Activated gamma-delta T cell treated with Interleukin-2 at 50 U/mL for 16 hours (primary cell): ENCODE data around the gene TFAP2D.

ENCODE experiments used
- DNase-seq: peaks from one replicate; pipeline ENCODE4 v3.0.0-alpha.2; 2020

TFAP2D gene

GRCh38 chr6:50713226-50713625 lies at the start of gene TFAP2D:
Gene TFAP2D (plus strand): TSS chr6:50713526. CDS start chr6:50714056, 530 bp downstream.
- DNase-seq: no peak

GRCh38 chr6:50663806-50664205 lies 49.5 kb upstream of the TFAP2D start:
- DNase-seq: no peak

DNA sequence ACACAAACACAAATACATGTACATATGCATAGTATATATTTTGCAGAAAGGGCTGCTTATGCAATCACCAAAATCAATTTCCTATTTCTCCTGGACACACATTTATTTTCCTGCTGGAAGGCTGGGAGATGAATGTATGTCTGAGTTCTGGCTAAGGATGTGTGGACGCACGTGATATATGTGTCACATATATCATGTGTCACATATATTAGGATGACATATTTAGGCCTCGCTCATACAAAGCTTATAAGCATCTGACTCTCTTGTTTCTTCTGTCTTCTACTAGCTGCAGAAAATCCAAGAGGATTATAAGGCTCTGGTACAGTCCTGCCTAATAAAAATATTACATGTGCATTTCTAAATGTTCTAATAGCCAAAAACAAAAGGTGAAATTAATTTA lies 47.2 kb upstream of the TFAP2D start:
- no peak for DNase-seq

GRCh38 chr6:50681213-50681824 lies 32.0 kb upstream of the TFAP2D start:
- DNase-seq: no peak

GRCh38 chr6:50689210-50689609 lies 24.1 kb upstream of the TFAP2D start:
- no peak for DNase-seq

DNA sequence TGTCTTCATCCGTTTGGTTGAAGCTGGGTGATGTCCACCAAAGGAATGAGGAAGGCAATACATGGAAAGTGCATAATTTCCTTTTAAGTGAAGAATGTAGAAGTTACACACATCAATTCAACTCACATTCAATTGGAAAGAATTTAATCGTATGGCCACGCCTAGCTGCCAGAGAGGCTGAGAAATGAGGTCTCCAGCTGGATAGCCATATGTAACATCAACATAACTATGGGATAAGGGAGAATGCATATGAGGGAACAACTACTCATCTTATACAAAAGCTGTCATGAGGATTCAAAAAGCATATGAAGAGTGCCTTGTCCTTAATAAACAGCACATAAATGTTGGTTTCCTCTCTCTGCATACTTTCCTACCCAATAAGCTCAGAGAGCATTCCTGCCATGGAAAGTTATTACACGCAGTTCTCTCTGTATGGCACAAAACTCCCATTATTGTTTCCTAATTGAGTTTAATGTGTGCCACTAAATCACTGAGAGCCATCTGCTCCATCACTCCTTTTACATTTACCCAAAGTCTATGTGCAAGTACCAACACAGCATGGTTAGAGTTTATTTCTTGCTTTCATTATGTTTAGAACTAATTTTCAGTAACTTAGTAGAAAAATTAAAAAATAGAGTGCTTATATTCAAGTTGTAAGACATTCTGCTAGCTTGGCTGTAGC lies 21.4 kb upstream of the TFAP2D start:
- no peak for DNase-seq

DNA sequence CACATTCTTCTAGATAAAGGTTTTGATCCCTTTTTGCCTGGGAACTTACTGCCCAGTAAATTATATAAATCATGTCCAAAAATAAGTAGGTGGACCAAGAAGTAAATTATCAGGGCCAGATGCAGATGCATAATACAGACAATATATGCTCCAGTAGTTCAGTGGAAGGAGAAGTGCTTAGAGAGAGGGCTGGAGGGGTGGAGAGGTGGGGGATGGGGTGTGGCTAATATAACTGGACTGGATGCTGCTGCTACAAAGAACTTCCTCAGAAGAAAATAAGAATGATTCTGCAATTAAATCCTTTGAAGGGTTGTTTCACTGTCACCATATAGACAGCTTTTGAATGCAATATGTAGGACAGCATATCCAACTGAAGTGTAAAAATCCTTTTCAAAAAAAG lies 14.8 kb upstream of the TFAP2D start:
- DNase-seq: no peak

DNA sequence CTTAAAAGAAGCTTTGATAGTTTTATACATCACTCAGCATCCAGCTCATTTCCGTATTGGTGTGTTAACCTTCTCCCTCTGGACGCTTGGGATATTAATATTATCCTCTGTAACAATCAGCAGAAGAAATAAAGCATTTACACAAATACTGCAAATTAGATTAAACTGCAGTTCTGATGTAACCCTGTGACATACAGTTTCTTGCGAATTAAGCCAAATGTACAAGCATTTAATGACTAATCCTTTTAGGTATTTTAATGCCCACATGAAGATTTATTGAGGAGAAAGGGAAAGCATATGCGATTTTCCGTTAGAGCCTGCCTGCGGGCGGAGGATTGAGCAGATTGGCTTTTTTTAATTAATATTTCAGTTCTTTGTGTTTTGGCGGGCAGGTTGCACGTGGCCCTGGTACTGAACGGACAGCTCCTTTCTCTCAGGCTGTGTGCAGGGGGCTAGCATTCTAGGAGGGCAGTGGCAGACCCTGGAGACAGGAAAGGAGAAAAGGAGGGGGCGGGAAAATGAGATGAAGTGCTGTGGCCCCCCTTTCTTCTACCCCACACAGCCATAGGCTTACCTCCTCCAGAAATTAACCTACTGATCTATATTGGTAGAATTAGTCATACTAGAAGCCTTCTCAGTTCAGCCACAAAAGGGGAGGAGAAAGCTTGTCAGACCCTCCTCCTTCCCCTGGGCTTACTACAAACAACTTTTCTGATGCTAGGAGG lies 14.1 kb upstream of the TFAP2D start:
- no peak for DNase-seq

DNA sequence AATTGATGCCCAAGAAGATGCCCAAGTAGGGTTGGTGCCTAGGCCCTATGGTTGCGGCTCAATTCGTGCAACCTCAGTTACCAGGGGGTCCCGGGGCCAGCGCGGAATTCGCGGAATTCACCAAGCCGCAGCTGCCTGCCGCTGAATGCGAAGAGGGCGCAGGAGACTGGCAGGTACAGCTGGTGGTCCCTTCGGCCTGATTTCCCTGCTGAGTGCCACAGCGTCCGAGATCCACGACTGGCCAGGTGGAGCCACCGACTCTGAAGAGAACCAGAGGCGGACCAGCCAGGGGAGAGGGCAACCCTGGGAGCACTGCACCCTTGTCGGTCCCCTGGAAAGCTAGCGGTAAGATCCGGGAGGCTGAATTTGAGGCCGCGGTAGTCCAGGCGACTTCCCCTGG lies 6.8 kb upstream of the TFAP2D start:
- no peak for DNase-seq

- no peak for DNase-seq
These were observed 6.1 kb upstream of the TFAP2D start for GRCh38 chr6:50707191-50707590.

- no peak for DNase-seq
These were observed 5.5 kb upstream of the TFAP2D start for GRCh38 chr6:50707652-50708300.

- no peak for DNase-seq
These were observed 4.5 kb upstream of the TFAP2D start for GRCh38 chr6:50708664-50709365.

DNA sequence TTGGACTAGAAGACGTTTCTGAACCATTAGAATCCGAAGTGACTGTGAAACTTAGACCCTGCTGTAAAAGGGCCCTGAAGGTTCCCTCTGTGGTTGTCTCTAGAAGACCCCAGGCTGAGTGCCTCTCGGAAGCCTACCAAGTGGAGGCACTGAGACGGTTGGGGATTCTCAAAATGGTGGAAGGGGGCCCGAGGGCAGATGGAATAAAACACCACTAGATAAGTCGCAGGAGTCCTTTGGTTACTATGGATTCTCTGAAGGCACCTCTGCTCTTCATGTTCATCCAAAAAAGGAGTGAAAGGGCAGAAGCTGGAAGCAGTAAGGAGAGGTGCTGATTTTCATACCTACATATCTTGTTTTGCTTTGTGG lies 4.0 kb upstream of the TFAP2D start:
- no peak for DNase-seq

- DNase-seq: no peak
These were observed 1.6 kb upstream of the TFAP2D start for GRCh38 chr6:50711686-50712085.

- DNase-seq: no peak
These were observed 1.0 kb upstream of the TFAP2D start for GRCh38 chr6:50712291-50712690.

DNA sequence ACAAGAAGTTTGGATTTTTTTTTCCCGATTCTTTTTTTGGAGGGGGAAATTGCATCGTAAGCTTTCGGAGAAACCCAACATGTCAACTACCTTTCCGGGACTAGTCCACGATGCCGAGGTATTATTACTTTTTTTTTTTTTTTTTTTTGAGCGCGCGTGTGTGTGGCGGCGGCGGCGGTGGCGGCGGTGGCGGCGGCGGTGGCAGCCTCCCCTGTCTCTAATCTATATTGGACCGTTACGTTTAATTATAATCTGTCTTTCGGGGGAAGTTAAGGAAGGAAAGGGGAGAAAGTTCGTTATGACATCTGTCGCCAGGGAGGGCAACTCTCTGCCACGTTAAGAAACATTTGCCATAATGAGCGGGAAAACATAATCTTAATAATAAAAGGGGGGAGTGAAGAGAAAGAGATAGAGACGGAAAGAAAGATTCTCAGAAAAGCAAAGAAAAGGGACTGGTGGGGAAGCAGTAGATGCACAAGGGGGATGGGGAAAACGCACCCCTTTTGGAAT lies 706 bp downstream of the TFAP2D start:
- DNase-seq: no peak

- no peak for DNase-seq
These were observed 1.4 kb downstream of the TFAP2D start for GRCh38 chr6:50714487-50715379.

GRCh38 chr6:50716899-50717509 lies 3.7 kb downstream of the TFAP2D start:
- DNase-seq: no peak

GRCh38 chr6:50717734-50718457 lies 4.6 kb downstream of the TFAP2D start:
- no peak for DNase-seq

GRCh38 chr6:50718566-50718965 lies 5.2 kb downstream of the TFAP2D start:
- DNase-seq: no peak

GRCh38 chr6:50720623-50721022 lies 7.3 kb downstream of the TFAP2D start:
- DNase-seq: no peak
